PFSK-1 (cell line): ENCODE measurements around the gene ESPNL.

Experiments used
- POLR2AphosphoS5 ChIP-seq: IDR thresholded peaks from 2 replicates; pipeline ENCODE4 v1.6.1; 2012; ENCODE audit warnings: low read depth, mild to moderate bottlenecking, control low read depth, low read length, moderate library complexity
- TAF1 ChIP-seq: IDR thresholded peaks from 2 replicates; pipeline ENCODE4 v1.6.1; 2012; ENCODE audit warnings: low read length, control low read depth, borderline replicate concordance; ENCODE audit not compliant: insufficient read depth

GRCh38 chr2:238164906-238165287 lies 64.8 kb downstream of the ESPNL start:
- TF ChIP-seq POLR2AphosphoS5 (no peak), TAF1 (no peak)
